Ovary (tissue), 3 donors: ENCODE measurements around the gene PDC.

Experiments used
- EP300 ChIP-seq: sonication (generic); formaldehyde crosslinking; IDR thresholded peaks from one replicate; pipeline ENCODE4 v1.6.1; 2017; ENCODE audit warnings: antibody characterized with exemption
- POLR2A ChIP-seq: fragments of 450-650 bp; IDR thresholded peaks from one replicate; pipeline ENCODE4 v1.6.1; 2017; ENCODE audit warnings: antibody characterized with exemption, mild to moderate bottlenecking, moderate library complexity
- TF ChIP-seq, protein P1 (sequence below), 3 donors: fragments of 450-650 bp in 2 of 3; fragments of 200-600 bp in 1 of 3; IDR thresholded peaks; one replicate each; pipeline versions ENCODE4 v1.5.1 to v1.8.0; 2016 to 2022; ENCODE audit warnings: antibody characterized with exemption in 3 of 3, mild to moderate bottlenecking in 1 of 3
- donor health status: DM: no; HTN: no; CAD: no.

DNA sequence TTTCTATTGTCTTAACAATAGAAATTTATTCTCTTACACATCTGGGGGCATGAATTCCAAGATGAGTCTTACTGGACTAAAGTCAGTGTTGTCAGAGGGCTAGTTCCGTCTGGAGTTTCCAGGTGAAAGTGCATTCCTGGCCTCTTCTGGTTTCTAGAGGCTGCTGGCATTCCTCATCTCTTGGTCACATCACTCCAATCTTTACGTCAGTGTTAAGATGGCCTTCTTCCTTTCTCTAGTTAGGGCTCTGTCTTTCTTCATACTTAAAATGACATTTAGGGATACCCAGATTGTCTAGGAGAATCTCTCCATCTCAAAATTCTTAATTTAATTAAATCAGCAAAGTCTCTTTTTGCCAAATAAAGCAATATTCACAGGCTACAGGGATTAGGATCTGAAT lies 13.3 kb upstream of the PDC start:
- TF ChIP-seq POLR2A (no peak), EP300 (no peak)
- TF ChIP-seq, protein P1, sequence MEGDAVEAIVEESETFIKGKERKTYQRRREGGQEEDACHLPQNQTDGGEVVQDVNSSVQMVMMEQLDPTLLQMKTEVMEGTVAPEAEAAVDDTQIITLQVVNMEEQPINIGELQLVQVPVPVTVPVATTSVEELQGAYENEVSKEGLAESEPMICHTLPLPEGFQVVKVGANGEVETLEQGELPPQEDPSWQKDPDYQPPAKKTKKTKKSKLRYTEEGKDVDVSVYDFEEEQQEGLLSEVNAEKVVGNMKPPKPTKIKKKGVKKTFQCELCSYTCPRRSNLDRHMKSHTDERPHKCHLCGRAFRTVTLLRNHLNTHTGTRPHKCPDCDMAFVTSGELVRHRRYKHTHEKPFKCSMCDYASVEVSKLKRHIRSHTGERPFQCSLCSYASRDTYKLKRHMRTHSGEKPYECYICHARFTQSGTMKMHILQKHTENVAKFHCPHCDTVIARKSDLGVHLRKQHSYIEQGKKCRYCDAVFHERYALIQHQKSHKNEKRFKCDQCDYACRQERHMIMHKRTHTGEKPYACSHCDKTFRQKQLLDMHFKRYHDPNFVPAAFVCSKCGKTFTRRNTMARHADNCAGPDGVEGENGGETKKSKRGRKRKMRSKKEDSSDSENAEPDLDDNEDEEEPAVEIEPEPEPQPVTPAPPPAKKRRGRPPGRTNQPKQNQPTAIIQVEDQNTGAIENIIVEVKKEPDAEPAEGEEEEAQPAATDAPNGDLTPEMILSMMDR (IDR thresholded peaks at IDR 0.05), result no peak
